DND-41 (cell line): ENCODE results near the gene NR3C1.

ENCODE experiments used
- EZH2 ChIP-seq: IDR thresholded peaks from 3 replicates; pipeline ENCODE4 v1.6.1; 2012; ENCODE audit warnings: borderline replicate concordance, low read depth, mild to moderate bottlenecking, moderate library complexity, low read length, inconsistent platforms; ENCODE audit not compliant: severe bottlenecking
- TF ChIP-seq, protein P1 (sequence below): IDR thresholded peaks from 2 replicates; pipeline ENCODE4 v1.5.1; 2012; ENCODE audit warnings: borderline replicate concordance, low read length, moderate library complexity, mild to moderate bottlenecking; ENCODE audit not compliant: poor library complexity, severe bottlenecking; ENCODE audit errors: extremely low read depth

DNA sequence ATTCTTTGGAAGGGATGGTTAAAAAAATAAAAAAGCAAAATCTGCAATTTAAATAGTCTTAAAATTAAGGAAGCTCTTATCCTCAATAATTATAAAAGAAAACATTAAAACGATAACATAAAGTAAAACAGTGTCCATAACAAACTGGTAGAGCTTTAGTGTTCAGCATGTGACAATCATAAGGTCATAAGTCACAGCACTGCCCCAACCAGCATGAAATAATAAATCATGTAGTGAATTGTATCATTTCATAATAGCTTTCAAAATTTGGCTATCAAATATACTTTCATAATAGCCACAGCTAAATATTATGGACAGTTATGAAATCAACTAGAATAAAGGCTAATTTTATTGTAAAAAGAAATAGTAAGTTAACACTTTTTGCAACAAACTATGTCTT, 10.0 kb downstream of the NR3C1 start:
- TF ChIP-seq, protein P1, sequence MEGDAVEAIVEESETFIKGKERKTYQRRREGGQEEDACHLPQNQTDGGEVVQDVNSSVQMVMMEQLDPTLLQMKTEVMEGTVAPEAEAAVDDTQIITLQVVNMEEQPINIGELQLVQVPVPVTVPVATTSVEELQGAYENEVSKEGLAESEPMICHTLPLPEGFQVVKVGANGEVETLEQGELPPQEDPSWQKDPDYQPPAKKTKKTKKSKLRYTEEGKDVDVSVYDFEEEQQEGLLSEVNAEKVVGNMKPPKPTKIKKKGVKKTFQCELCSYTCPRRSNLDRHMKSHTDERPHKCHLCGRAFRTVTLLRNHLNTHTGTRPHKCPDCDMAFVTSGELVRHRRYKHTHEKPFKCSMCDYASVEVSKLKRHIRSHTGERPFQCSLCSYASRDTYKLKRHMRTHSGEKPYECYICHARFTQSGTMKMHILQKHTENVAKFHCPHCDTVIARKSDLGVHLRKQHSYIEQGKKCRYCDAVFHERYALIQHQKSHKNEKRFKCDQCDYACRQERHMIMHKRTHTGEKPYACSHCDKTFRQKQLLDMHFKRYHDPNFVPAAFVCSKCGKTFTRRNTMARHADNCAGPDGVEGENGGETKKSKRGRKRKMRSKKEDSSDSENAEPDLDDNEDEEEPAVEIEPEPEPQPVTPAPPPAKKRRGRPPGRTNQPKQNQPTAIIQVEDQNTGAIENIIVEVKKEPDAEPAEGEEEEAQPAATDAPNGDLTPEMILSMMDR: no peak
- TF ChIP-seq EZH2: no peak
